Activated CD4-positive, alpha-beta memory T cell treated with anti-CD3 and anti-CD28 coated beads, Interleukin-2, amount 10 ng/mL, durations not matched to agents 7 days and 5 days (primary cell): Measurements from ENCODE around the gene ITPRID1. TPM values are rescaled to one million over a fixed set of nuclear protein-coding genes. Genes with fewer than 3 reads are reported as not detected.

ENCODE experiments used
- CTCF ChIA-PET: fragments of 350-600 bp; sonication (Branson Sonifier 250); formaldehyde crosslinking; loops from one replicate; lab custom pipeline; 2021; ENCODE audit warnings: antibody characterized with exemption, inconsistent platforms; lab: Charles Lee
- POLR2A ChIA-PET: fragments of 350-600 bp; sonication (Branson Sonifier 250); formaldehyde crosslinking; loops from one replicate; lab custom pipeline; 2021; ENCODE audit warnings: antibody characterized with exemption; lab: Charles Lee
- DNase-seq: peaks from one replicate; pipeline ENCODE4 v3.0.0-alpha.2; 2020
- H3K27ac Mint-ChIP-seq: one replicate; pipeline ENCODE4 v1.8.0; 2021; ENCODE audit warnings: mild to moderate bottlenecking, mixed read lengths
- H3K27me3 Mint-ChIP-seq: one replicate; pipeline ENCODE4 v1.8.0; 2021; ENCODE audit warnings: mixed read lengths
- H3K36me3 Mint-ChIP-seq: one replicate; pipeline ENCODE4 v1.8.0; 2021; ENCODE audit warnings: low read depth, mixed read lengths
- H3K4me1 Mint-ChIP-seq: one replicate; pipeline ENCODE4 v1.8.0; 2021; ENCODE audit warnings: mixed read lengths
- H3K4me3 Mint-ChIP-seq: one replicate; pipeline ENCODE4 v1.8.0; 2021; ENCODE audit warnings: mild to moderate bottlenecking, mixed read lengths
- H3K9me3 Mint-ChIP-seq: one replicate; pipeline ENCODE4 v1.8.0; 2021; ENCODE audit warnings: mixed read lengths
- total RNA-seq, 2 experiments: library from RNA; stranded (reverse); gene quantifications; one replicate each; pipeline ENCODE4 v1.2.3, GENCODE V29; 2021

The ITPRID1 gene
- total RNA-seq, 2 experiments from 2014 or later: not detected

DNA sequence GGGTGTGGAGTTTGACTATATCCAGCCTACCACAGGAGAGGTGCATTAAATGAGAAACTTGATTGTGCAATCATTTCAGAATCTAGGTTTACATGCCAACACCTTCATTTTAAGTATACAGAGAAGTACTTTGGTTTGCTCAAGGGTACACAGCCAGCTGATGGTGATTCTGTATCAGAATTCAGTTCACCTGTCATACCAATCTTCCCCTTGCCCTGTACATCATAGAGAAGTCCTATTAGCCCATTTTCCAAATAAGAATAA lies 138.1 kb downstream of the ITPRID1 start:
- DNase-seq: no peak
- Mint-ChIP-seq H3K4me1 (no peaks in the 10 kb centered on the region), H3K36me3 (no peaks in the 10 kb centered on the region), H3K9me3 (no peaks in the 10 kb centered on the region), H3K4me3 (no peak overlapping the region), H3K27me3 (no peaks in the 10 kb centered on the region), H3K27ac (no peak overlapping the region)
- ChIA-PET CTCF (no interaction called here), POLR2A (no interaction called here)

GRCh38 chr7:31663072-31663471 lies 149.2 kb downstream of the ITPRID1 start:
- CTCF ChIA-PET: no interaction called here
- Mint-ChIP-seq H3K36me3 (no peaks in the 10 kb centered on the region), H3K4me3 (no peak overlapping the region), H3K4me1 (no peaks in the 10 kb centered on the region), H3K9me3 (peaks cover 5% of the 10 kb centered on the region), H3K27ac (no peak overlapping the region), H3K27me3 (no peaks in the 10 kb centered on the region)
- DNase-seq: no peak
- POLR2A ChIA-PET: no interaction called here

- ChIA-PET POLR2A (no interaction called here), CTCF (no interaction called here)
- Mint-ChIP-seq H3K27me3 (no peaks in the 10 kb centered on the region), H3K36me3 (no peaks in the 10 kb centered on the region), H3K9me3 (peaks cover 5% of the 10 kb centered on the region), H3K4me3 (no peak overlapping the region), H3K4me1 (no peaks in the 10 kb centered on the region), H3K27ac (no peak overlapping the region)
- DNase-seq: no peak
These were observed 151.0 kb downstream of the ITPRID1 start for GRCh38 chr7:31664890-31665289.

- CTCF ChIA-PET: no interaction called here
- H3K27me3 Mint-ChIP-seq: no peaks in the 10 kb centered on the region
These were observed 151.7 kb downstream of the ITPRID1 start for GRCh38 chr7:31665546-31665945.

GRCh38 chr7:31669461-31669860 lies 155.6 kb downstream of the ITPRID1 start:
- DNase-seq: no peak
- Mint-ChIP-seq H3K27me3 (no peaks in the 10 kb centered on the region), H3K4me1 (no peaks in the 10 kb centered on the region), H3K27ac (no peak overlapping the region), H3K4me3 (no peak overlapping the region), H3K36me3 (no peaks in the 10 kb centered on the region), H3K9me3 (no peaks in the 10 kb centered on the region)
- ChIA-PET CTCF (no interaction called here), POLR2A (no interaction called here)

More at GRCh38 chr7:31665546-31665945, 151.7 kb downstream of the ITPRID1 start:
- H3K36me3 Mint-ChIP-seq: no peaks in the 10 kb centered on the region
- H3K27ac Mint-ChIP-seq: no peak overlapping the region
- H3K4me1 Mint-ChIP-seq: no peaks in the 10 kb centered on the region
- POLR2A ChIA-PET: no interaction called here
- peaks cover 5% of the 10 kb centered on the region for H3K9me3 Mint-ChIP-seq
- no peak for DNase-seq
- H3K4me3 Mint-ChIP-seq: no peak overlapping the region

DNA sequence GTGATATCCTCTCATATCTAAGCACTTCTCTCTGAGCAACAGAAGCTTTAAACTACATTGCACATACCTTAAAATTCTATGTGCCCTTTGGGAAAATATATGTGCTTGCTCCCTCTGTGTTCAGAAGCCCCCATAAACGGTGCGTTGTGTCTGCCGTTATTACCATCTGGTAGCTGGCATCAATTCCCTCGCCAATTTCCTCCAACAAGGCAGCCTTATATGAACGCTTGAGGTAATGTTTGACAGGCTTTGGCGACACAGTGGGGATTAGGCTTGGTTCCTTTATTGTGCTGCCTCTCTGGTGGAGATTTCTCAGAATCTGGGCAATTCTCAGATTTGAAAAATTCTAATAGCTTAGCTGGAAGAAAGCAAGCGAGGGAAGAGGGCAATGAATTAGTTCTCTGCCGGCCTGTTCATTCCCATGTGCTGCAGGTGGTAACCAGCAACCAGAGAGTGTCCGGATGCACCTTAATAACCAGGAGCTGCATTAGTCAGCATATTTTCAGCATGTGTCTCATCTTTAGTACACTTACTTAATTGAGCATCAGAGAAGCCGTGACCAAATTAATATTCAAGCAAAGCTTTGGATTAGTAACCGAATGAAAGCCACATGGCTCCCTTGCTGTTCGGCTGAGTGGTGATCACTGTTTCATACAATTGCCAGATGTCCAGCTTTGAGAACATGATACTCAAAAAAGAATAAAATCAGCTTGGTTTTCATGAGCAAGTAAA lies 165.8 kb downstream of the ITPRID1 start:
- Mint-ChIP-seq H3K4me1 (no peaks in the 10 kb centered on the region), H3K36me3 (no peaks in the 10 kb centered on the region), H3K27ac (no peak overlapping the region), H3K27me3 (no peaks in the 10 kb centered on the region), H3K9me3 (peaks cover 6% of the 10 kb centered on the region), H3K4me3 (no peak overlapping the region)
- no peak for DNase-seq
- CTCF ChIA-PET: no interaction called here
- POLR2A ChIA-PET: no interaction called here

GRCh38 chr7:31683445-31684225 lies 169.7 kb downstream of the ITPRID1 start:
- H3K4me1 Mint-ChIP-seq: no peaks in the 10 kb centered on the region
- no peak overlapping the region for H3K4me3 Mint-ChIP-seq
- no peaks in the 10 kb centered on the region for H3K36me3 Mint-ChIP-seq
- no peak overlapping the region for H3K27ac Mint-ChIP-seq
- H3K27me3 Mint-ChIP-seq: no peaks in the 10 kb centered on the region
- no peak for DNase-seq
- CTCF ChIA-PET: no interaction called here
- POLR2A ChIA-PET: no interaction called here
- H3K9me3 Mint-ChIP-seq: peaks cover 6% of the 10 kb centered on the region

GRCh38 chr7:31687024-31687748 lies 173.3 kb downstream of the ITPRID1 start, which contains the start of gene PPP1R17:
PPP1R17 (plus strand) TSS chr7:31687215; CDS start chr7:31692442, 5,227 bp downstream.
- H3K4me1 Mint-ChIP-seq: no peaks in the 10 kb centered on the region
- no peaks in the 10 kb centered on the region for H3K9me3 Mint-ChIP-seq
- no peaks in the 10 kb centered on the region for H3K36me3 Mint-ChIP-seq
- H3K27ac Mint-ChIP-seq: no peak within 1 kb of the TSS
- ChIA-PET POLR2A (no interaction called here), CTCF (no interaction called here)
- no peak for DNase-seq
- H3K4me3 Mint-ChIP-seq: no peak within 1 kb of the TSS
- no peaks in the 10 kb centered on the region for H3K27me3 Mint-ChIP-seq

DNA sequence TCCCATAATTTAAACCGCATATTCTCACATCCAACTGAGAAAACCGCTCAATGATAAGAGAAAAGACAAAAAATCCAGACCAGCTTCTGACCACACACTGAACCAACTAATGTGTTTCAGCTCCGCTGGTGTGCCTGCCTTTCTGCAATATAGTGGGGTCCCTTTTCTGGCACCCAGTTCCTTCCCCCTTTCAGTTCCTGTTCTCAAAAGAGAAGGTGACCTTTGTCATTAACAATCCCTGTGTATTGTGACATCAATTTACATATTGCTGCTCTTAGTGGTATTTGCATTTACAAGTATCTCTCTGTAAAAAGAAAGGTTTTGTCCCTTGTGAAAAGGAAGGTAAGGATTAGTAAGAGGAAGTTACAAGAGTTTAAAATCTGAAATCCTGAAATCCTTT lies 174.5 kb downstream of the ITPRID1 start:
- Mint-ChIP-seq H3K9me3 (no peaks in the 10 kb centered on the region), H3K27me3 (no peaks in the 10 kb centered on the region)
- DNase-seq: no peak

DNA sequence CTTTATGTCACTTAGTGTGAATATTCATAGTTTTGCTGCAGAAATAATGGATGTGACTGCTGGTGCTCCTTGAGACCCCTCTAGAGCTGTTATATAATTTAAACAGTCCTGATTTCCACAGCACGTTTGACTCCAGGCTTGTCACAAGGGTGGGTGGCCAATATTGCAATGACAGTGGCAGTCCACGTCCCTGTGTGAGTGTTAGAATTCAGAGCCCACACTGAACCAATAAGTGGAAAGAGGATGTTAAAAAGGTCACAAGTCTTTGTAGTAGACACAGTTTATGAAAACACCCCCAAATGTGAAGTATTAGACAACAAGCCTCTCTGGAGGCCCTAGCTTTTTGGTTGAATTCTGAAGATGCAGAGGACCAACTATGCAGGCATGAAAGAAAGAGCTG lies 175.1 kb downstream of the ITPRID1 start:
- H3K27me3 Mint-ChIP-seq: no peaks in the 10 kb centered on the region
- H3K4me1 Mint-ChIP-seq: no peaks in the 10 kb centered on the region
- POLR2A ChIA-PET: no interaction called here
- H3K9me3 Mint-ChIP-seq: no peaks in the 10 kb centered on the region
- H3K4me3 Mint-ChIP-seq: no peak overlapping the region
- DNase-seq: no peak
- H3K36me3 Mint-ChIP-seq: no peaks in the 10 kb centered on the region
- CTCF ChIA-PET: no interaction called here
- H3K27ac Mint-ChIP-seq: no peak overlapping the region

More for the DNA sequence above, 174.5 kb downstream of the ITPRID1 start:
- CTCF ChIA-PET: no interaction called here
- POLR2A ChIA-PET: no interaction called here
- H3K27ac Mint-ChIP-seq: no peak overlapping the region
- H3K4me1 Mint-ChIP-seq: no peaks in the 10 kb centered on the region
- H3K4me3 Mint-ChIP-seq: no peak overlapping the region
- no peaks in the 10 kb centered on the region for H3K36me3 Mint-ChIP-seq

DNA sequence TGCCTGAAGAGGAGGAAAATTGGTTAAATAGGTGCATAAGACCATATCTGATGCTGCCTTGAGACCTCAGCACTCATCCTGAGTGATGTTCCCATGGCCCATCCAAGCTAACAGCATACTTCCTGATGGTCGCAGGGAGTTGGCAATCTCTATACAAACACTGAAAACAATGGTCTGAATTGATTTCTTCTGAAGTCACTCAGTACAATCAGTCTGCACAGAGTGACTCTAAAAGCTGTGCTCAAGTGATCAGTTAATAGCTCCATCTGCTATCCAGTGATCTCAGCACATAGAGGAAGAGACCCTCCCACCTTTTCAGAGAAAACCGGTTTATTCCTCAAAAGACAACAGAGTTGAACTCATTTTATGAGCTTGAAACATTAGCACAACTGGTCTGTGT lies 177.0 kb downstream of the ITPRID1 start:
- H3K36me3 Mint-ChIP-seq: no peaks in the 10 kb centered on the region
- no peak overlapping the region for H3K4me3 Mint-ChIP-seq
- CTCF ChIA-PET: interaction anchor here (1.9 kb wide), 1 partner anchor 53 kb away, joined by 4 read pairs; no protein-coding TSS in a partner anchor
- H3K9me3 Mint-ChIP-seq: no peaks in the 10 kb centered on the region
- DNase-seq: no peak
- POLR2A ChIA-PET: no interaction called here
- no peaks in the 10 kb centered on the region for H3K4me1 Mint-ChIP-seq
- H3K27me3 Mint-ChIP-seq: no peaks in the 10 kb centered on the region
- no peak overlapping the region for H3K27ac Mint-ChIP-seq

- CTCF ChIA-PET: no interaction called here
- no peak for DNase-seq
- POLR2A ChIA-PET: no interaction called here
- Mint-ChIP-seq H3K9me3 (no peaks in the 10 kb centered on the region), H3K4me1 (no peaks in the 10 kb centered on the region), H3K4me3 (no peak overlapping the region), H3K27me3 (no peaks in the 10 kb centered on the region), H3K27ac (no peak overlapping the region), H3K36me3 (no peaks in the 10 kb centered on the region)
These were observed 178.6 kb downstream of the ITPRID1 start for GRCh38 chr7:31692451-31692850.

GRCh38 chr7:31692871-31693270 lies 179.0 kb downstream of the ITPRID1 start:
- Mint-ChIP-seq H3K36me3 (no peaks in the 10 kb centered on the region), H3K27me3 (no peaks in the 10 kb centered on the region), H3K4me3 (no peak overlapping the region), H3K4me1 (no peaks in the 10 kb centered on the region), H3K27ac (no peak overlapping the region), H3K9me3 (no peaks in the 10 kb centered on the region)
- ChIA-PET POLR2A (no interaction called here), CTCF (no interaction called here)
- DNase-seq: no peak
